Upper lobe of left lung (tissue), 4 donors: ENCODE measurements around the gene KCTD19.

Source experiments
- CTCF ChIP-seq, 6 experiments: fragments of 450-650 bp in 4 of 6; fragments of 200-600 bp in 2 of 6; sonication (generic) in 2 of 6; IDR thresholded peaks; one replicate each; pipeline ENCODE4 v1.5.1; 2016 to 2019; ENCODE audit warnings: antibody characterized with exemption in 6 of 6
- EP300 ChIP-seq, 4 donors: sonication (generic); formaldehyde crosslinking; IDR thresholded peaks; one replicate each; pipeline ENCODE4 v1.5.1; 2017; ENCODE audit warnings: antibody characterized with exemption in 4 of 4, control low read depth in 2 of 4

GRCh38 chr16:67299269-67299668 lies 27.3 kb downstream of the KCTD19 start:
- TF ChIP-seq CTCF (IDR thresholded peaks at IDR 0.05) (no peak), EP300 (IDR thresholded peaks at IDR 0.05) (no peak)
